GM18868 (cell line): ENCODE data around the gene FTL.
A peak's percentile ranks its signal among the peaks of the same experiment; 100 is the strongest.

Experiments used
- ATAC-seq: cut with Tn5 transposase; IDR thresholded peaks from one replicate; pipeline ENCODE4 v1.9.1; 2021; ENCODE audit warnings: mild to moderate bottlenecking, moderate library complexity; ENCODE audit not compliant: unreplicated experiment

Gene FTL

GRCh38 chr19:48945415-48945814, 19.7 kb upstream of the FTL start:
- ATAC-seq, result no peak

- no peak for ATAC-seq
Observed at GRCh38 chr19:48945817-48946216, 19.3 kb upstream of the FTL start.

DNA sequence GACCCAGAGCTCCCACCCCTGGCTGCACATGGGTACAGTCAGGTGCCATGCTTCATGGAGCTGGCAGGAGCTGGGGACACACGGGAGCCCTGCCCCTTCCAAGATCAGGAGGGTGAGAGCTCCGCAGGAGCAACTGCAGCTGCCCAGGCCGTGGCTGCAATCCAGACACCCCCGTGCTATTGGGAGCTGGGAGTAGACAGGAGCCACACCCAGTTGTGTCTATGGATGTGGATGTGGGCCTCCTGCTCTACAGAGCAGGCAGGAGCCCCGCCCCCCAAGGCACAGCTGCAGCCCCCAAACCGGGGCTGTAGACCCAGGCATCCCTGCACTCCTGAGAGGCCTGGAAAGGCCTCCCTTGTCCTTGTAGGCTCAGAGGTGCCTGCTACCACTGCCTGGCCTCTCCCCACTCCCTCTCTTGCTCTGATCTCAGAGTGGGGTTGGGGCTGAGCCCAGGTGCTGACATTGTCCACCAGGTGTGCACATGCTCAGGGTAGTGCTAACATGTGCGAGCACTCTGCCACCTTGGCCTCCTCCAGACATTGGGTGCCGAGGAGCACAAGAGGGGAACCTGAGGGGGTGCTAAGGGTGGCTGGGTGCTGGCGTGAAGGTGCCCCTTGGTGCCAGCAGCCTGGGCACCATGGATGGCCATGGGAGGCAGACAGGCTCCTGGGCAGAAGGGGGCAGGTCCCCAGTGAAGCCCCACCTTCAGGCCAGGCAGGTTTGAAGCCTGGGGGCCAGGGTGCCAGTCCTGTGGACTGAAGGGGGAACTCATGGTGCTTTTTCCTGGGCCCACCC, 18.4 kb upstream of the FTL start:
- ATAC-seq, result no peak

- ATAC-seq, result no peak
Observed at GRCh38 chr19:48947258-48947542, 17.9 kb upstream of the FTL start.

- no peak for ATAC-seq
Observed at GRCh38 chr19:48950159-48950558, 14.9 kb upstream of the FTL start.

- ATAC-seq, result no peak
Observed at GRCh38 chr19:48950830-48951519, 14.1 kb upstream of the FTL start.

DNA sequence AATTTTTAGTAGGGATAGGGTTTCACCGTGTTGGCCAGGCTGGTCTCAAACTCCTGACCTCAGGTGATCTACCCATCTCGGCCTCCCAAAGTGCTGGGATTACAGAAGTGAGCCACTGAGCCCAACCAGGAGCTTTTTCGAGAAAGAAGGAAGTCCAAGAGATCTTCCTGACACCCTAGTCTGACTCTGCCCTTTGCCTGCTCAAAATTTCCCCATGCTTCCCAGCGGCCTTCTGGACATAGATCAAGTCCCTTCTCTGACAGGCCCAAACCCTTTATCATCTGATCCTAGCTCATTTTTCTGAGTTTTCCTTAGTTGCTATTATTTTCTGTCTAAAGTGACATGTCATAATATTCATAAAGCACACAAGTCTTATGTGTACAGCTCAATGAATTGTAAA, 12.0 kb upstream of the FTL start:
- ATAC-seq, result no peak

DNA sequence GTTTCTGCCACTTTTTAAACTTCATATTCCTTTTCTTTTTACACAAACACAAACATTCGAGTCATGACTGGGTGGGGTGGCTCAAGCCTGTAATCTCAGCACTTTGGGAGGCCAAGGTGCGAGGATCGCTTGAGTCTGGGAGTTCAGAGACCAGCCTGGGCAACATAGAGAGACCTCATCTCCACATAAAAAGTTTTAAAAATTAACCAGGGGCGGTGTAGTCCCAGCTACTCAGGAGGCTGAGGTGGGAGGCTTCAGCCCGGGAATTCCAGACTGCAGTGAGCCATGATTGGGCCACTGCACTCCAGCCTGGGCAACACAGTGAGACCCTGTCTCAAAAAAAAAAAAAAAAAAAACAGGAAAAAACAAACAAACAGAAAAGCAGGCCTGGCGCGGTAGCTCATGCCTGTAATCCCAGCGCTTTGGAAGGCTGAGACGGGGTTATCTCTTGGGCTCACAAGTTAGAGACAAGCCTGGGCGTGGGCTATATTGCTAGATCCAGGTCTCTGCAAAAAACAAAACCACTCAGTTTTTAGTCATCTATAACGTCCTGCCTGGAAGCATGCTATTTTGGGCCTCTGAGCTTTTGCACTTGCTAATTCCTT, 11.0 kb upstream of the FTL start:
- no peak for ATAC-seq

DNA sequence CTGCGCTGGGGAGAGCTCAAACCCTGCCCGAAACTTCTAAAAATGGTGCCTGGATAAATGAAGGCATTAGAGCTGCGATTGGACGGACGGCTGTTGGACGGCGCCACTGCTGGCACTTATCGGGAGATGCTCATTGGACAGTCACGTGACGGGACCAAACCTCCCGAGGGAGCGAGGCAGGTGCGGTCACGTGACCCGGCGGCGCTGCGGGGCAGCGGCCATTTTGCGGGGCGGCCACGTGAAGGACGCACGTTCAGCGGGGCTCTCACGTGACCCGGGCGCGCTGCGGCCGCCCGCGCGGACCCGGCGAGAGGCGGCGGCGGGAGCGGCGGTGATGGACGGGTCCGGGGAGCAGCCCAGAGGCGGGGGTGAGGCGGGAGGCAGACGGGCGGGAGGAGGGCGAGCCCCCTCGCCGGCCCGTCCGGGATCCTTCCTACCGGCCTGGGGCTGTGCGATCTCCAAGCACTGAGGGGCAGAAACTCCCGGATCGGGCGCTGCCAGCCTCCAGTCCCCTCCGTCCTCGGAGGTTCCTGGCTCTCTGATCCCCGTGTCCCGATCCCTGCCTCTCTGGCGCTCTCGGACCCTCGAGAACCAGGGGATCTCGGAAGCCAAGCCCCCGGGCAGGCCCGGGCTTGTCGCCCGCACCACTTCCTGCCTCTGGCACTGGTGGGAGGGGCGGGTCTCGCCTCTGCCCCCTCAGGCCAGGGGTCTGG, 10.4 kb upstream of the FTL start, which contains the start of gene BAX:
Gene BAX (plus strand): TSS at position 281 of the 713 bp plus-strand sequence. CDS start 54 bp downstream, at position 335.
- ATAC-seq, result peak; percentile 76

DNA sequence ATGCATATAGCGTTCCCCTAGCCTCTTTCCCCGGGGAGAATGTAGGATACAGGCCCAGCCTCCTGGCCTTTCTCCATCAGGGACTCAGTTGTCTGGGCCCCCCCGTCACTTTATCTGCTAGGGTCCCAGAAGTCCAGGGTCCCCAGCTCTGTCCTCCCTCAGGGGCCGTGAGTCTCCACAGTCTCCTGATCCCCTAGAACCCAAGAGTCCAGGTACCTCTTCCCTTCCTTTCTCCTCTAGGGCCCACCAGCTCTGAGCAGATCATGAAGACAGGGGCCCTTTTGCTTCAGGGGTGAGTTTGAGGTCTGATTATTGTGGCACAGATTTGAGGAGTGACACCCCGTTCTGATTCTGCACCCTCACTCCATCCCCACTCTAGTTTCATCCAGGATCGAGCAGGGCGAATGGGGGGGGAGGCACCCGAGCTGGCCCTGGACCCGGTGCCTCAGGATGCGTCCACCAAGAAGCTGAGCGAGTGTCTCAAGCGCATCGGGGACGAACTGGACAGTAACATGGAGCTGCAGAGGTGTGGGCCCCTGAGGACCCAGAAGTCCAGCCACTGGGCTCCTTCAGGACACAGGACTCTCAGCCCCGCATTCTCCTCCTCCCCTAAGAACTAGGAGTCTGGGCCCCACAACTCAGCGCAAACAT, 9.7 kb upstream of the FTL start:
- no peak for ATAC-seq

GRCh38 chr19:48958006-48958405, 7.1 kb upstream of the FTL start:
- no peak for ATAC-seq

- ATAC-seq, result no peak
Observed at GRCh38 chr19:48959341-48960239, 5.5 kb upstream of the FTL start.

GRCh38 chr19:48961051-48961649, 4.0 kb upstream of the FTL start:
- no peak for ATAC-seq

DNA sequence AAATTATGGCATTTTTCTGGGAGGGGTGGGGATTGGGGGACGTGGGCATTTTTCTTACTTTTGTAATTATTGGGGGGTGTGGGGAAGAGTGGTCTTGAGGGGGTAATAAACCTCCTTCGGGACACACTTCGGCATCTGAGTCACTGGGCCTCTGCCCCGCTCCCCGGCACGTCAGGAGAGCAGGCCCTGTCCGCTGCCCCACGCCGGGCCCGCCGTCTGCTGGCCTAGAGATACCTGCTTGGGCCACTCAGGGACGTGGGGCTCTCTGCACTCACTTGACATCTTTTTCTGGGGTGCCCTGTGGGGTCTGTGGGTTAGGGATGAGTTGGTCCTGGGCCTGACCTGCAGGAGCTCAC, 3.5 kb upstream of the FTL start:
- no peak for ATAC-seq

DNA sequence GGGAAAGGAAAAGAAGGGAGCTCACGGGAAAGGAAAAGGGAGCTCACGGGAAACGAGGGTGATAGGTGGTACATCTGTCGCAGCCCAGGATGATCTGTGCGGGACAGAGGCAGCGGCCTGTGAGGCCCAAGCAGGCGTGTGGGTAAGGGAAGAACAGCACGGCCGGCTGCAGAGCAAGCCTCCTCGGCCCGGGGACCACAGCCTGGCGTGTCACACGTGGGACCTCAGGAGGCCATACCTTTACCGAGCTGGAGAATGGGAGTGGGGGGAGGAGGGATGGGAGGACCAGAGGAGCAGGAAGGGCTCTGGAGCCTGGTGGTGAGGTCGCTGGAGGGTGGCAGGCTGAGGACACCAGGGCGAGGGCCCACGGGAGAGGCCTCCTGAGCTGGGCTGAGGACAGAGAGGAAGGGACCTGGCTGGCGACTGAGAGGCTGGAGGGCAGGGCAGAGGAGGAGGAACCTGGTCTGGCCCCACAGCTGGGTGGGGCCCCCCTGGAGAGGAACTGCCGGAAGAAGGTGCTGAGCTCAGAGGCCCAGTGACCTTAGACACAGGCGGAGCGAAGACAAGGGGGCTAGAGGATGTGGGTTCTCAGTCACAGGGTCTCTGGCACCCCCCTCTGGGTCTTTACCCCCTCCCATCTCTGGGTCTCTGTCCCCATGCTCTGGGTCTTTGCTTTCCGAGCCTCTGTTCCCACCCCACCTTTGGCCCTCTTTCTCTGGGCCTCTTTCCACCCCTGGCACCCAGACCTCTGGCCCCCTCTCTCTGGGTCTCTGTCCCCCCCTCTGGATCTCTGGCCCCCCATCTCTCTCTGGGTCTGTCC, 2.9 kb upstream of the FTL start:
- peak; percentile 34 for ATAC-seq

DNA sequence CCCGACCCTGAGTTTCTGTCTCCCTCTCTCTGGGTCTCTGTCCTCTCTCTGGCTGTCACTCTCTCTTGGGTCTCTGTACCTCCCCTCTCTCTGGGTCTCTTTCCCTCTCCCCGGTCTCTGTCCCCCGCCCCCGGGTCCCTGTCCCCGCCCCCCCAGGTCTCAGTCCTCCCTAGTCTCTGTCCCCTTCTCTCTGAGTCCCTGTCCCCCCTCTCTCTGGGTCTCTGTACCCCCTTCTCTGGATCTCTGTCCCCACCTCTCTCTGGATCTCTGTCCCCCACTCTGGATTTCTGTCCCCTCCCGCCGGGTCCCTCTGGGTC, 2.3 kb upstream of the FTL start:
- ATAC-seq, result no peak

DNA sequence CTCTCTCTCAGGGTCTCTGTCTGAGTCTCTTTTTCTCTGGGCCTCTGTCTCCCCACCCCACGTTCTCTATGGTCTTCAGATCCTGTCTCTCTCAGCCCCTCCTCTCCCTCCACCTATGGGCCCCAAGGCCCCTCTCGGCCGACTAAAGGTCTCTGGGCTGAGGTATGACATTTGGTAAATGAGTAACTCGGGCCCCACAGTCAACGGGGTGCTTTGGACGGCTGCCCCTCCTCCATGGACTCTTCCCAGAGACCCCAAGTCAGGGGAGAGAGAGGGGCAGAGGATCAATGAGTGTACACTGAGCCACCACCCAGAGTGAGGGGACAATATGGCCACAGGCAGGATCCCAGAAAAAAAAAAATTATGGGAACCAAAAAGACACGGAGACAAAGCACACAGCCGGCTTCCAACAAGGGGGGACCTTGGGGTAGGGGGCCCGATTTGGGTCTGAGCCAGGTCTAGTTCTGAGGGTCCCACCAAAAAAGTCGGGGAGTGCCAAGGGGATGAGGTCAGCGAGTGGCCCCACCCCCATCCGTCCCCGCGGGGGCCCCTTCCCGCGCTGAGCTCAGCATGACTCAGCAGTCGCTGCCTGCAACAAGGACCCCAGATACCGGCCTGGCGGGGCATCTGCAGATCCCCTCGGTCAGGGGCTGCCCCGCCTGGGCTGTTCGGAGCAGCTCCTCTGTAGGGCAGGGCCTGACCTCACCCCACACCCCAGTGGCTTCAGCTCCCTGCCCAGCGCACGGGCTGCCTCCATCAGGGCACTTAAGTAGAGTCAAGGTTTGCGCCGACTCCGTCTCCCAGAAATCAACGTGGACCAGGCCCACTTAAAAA, 1.5 kb upstream of the FTL start:
- no peak for ATAC-seq
